Posterior cingulate gyrus (tissue), 11 donors: ENCODE results near the gene CCZ1.
"Not testable (repeated sequence)": the region's sequence is repeated elsewhere in the genome, so short reads cannot be mapped to it uniquely, and the experiment has no call there.

Source experiments
- DNase-seq, 10 donors: peaks; one replicate each; pipeline versions ENCODE4 v3.0.0 to v3.0.0-alpha.2; 2020 to 2021; ENCODE audit warnings: mixed read lengths in 3 of 10
- intact Hi-C: fragments of 100-400 bp; cut with DNase I; formaldehyde crosslinking; loops from one replicate; pipeline ENCODE4 v1.15.1; 2023

CCZ1 gene

DNA sequence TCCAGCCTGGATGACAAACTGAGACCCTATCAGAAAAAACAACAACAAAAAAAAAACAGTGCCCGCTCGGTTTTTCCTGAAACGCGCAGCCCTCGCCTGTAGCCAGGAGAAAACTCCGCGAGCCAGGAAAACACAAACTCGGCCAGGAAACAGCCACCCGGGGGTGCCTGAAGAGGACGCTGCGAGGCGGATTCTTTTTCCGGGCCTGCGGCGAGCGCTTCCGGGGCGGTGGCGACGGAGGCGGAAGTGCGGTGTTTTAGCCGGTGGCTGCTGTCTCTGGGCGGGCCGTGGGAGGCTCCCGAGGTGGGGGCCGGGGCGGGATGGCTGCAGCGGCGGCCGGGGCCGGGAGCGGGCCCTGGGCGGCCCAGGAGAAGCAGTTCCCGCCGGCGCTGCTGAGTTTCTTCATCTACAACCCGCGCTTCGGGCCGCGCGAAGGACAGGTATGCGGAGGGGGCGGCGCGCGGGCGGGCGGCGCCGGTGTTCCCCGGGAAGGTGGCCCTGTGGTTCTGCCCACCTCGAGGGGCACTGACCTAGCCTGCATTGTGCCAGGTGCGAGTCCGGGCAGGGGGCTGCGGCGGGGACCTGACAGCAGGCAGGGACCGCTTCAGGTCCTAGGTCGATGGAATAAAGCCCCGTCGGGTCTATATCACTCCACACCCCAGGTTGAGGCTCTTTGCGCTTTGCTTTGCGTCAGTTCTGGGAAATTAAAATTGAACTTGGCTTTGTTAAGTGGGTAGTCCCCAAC is at the start of gene CCZ1:
Gene CCZ1, plus strand, starts transcription at position 254 of the 745 bp plus-strand sequence. Its CDS starts 67 bp downstream, at position 321.
- peak in 9 of 10 donors; percentile 46 to 96 (median 81) for DNase-seq
- intact Hi-C loops, result not testable (repeated sequence)

DNA sequence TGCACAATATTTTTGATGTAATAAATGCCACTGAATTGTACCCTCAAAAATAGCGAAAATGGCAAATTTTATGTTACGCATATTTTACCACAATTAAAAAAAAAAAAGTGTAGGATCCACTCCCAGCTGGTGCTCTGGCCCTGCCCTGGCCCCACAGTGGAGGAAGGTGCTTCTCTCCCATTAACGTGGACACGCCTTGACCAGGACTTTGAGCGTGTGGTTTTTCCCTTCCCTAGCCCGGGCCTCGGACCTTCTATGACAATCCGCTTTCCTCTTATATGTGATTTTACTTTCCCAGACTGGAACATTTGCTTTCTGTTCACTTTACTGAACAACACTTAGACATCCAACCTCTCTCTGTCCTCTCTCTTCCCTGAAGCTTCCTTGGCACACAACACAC is 47.6 kb upstream of the CCZ1 start:
- intact Hi-C loops, result loop anchor here (10.0 kb wide), 1 partner anchor 744 kb away; the partner anchor contains the start of gene INTS15
- peak in 2 of 10 donors; percentile 17 to 54 for DNase-seq

DNA sequence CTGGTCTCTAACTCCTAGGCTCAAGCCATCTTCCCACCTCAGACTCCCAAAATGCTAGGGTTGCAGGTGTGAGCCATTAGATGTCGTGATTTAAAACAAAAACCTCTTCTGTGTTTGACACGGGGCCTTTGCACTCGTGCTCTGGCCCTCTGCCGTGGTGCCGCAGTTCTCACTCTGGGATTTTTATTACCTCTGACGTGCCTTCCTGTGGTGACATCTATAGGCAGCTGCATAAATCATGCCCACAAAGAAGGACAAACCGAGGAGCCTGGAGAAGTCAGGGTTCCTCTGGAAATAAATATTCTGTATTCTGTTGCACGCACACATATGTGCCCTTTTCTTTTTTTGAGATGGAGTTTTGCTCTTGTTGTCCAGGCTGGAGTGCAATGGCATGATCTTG is 43.8 kb upstream of the CCZ1 start:
- intact Hi-C loops, result loop anchor here (10.0 kb wide), 1 partner anchor 740 kb away; the partner anchor contains the start of gene INTS15

DNA sequence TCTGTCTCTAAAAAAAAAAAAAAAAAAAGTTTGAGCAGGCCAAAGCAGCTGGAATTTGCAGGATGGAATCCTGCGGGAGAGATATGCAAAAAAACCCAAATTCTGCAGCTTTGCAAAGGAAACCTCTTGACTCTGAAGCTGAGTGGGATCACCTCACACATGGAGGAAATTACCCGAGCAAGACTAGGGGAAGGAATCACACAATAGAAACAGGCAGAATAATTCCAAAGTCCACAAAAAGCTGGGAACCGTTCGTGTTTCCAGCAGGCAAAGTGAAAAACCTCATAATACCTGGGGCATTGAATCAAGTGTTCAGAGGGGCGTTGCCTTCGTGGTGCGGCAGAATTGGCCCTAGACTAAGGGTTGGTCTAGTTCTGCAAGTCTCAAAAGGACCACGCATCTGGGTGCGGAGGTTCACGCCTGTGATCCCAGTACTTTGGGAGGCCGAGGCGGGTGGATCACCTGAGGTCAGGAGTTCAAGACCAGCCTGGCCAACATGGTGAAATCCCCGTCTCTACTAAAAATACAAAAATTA is 41.4 kb upstream of the CCZ1 start:
- DNase-seq, result peak in 1 of 10 donors; percentile 44
- intact Hi-C loops, result loop anchor here (10.0 kb wide), 1 partner anchor 738 kb away; the partner anchor contains the start of gene INTS15

More for the DNA sequence above, 43.8 kb upstream of the CCZ1 start:
- DNase-seq, result peak in 3 of 10 donors; percentile 3 to 25 (median 16)

DNA sequence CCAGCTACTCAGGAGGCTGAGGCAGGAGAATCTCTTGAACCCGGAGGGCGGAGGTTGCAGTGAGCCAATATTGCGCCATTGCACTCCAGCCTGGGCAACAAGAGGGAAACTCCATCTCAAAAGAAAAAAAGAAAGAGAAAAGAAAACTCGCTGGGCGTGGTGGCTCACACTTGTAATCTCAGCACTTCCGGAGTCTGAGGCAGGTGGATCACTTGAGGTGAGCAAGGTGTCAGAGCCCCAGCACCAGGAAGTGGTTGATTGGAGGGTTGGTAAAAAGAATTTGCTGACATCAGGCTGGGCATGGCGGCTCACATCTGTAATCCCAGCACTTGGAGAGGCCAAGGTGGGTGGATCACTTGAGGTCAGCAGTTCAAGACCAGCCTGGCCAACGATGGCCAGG is 40.0 kb upstream of the CCZ1 start:
- intact Hi-C loops, result loop anchor here (10.0 kb wide), 1 partner anchor 736 kb away; the partner anchor contains the start of gene INTS15
- DNase-seq, result peak in 1 of 10 donors; percentile 42

DNA sequence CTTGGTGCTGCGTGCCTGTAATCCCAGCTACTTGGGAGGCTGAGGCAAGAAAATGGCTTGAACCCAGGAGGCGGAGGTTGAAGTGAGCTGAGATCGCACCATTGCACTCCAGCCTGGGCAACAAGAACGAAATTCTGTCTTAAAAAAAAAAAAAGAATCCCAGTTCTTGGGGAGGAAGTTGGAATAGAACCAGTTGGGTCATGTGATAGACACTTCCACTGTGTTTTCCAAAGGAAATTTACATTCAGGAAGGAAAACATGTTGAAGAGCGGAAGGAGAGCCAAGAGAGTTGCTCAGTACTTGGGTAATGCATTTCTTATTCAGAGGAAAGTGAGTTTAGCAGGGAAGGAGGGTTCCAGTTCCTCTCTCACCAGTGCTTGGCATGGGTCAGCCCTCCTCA is 37.3 kb upstream of the CCZ1 start:
- intact Hi-C loops, DNase-seq: not testable (repeated sequence)

DNA sequence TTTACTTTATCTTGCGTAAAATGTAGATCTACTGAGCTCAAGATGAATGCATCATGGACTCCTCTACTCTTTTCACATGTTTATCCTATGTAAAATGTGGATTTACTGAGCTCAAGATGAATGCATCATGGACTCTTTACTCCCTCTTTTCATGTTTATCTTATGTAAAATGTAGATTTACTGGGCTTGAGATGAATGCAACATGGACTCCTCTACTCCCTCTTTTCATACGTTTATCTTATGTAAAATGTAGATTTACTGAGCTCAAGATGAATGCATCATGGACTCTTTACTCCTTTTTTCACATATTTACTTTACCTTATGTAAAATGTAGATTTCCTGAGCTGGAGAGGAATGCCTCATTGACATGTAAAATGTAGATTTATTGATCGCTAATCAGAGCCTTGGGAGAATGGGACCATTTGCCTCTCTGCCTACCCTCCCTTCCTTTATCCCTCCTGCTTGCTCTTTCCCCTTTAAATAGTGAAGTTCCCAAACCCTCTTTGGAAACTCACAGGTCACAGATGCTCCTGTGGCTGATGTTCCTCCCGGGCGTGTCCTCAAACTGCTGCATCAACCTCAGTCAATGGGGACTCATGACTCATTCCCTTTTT is 35.7 kb upstream of the CCZ1 start:
- DNase-seq, intact Hi-C loops: not testable (repeated sequence)

DNA sequence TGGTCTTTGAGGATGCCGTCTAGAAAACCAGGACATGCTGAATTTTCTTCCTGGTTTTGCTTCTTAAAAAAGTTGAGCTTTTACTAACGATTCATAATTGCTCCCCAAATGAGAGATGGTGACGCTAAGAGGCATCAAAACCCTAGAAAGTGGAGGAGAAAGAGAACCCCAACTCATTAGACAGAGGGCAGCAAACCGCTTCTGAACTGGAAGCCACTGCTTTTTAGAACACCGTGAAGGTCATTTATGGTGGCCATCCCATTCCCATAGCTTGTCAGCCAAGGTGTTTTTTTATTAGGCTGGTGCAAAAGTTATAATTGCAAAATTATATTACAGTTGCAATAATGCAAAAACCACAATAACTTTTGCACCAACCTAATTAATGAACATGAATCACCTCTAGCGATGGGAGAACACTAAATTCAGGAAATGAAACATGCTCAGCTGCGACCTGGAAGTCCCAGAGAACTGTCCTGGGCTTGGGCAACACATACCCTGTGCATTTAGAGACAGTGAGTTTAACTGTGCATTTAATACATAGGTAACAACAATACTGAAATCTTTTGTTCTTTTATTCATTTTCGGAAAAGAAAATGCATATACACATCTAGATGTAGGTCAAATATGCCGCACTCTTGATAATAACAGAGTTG is 33.1 kb upstream of the CCZ1 start:
- intact Hi-C loops, result not testable (repeated sequence)
- DNase-seq, result peak in 2 of 10 donors; percentile 30 to 37

DNA sequence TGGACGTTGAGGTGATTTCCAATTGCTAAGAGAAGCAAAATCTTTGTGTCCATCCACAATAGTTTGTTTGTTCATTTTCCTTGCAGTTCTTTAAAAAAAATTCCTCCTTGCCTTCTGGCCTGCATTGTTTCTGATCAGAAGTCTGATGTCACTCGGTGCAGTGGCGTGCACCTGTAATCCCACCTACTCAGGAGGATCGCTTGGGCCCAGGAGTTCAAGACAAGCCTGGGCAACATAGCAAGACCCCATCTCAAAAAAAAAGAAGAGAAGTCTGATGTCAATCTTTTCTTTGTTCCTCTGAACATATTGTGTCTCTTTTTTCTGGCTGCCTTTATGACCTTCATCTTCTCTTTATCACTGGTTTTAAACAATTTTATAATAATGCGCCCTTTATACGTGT is 31.5 kb upstream of the CCZ1 start:
- peak in 1 of 10 donors; percentile 32 for DNase-seq

DNA sequence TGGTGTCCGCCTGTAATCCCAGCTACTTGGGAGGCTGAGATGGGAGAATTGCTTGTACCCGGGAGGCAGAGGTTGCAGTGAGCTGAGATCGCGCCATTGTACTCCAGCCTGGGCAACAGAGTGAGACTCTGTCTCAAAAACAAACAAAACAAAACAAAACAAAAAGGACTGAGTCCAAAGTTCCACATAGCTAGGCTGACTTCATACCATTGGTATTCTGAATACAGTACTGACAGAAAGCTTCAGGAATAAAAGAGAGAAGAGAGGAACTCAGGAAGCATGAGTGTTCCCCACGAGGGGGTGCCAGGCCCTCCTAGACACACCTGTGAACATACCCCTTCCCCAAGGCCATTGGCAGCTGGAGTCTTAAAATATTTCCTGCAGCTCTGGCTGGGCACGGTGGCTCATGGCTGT is 29.6 kb upstream of the CCZ1 start:
- intact Hi-C loops, result not testable (repeated sequence)
- DNase-seq, result peak in 1 of 10 donors; percentile 11

More for the DNA sequence above, 31.5 kb upstream of the CCZ1 start:
- intact Hi-C loops, result no loop called here

DNA sequence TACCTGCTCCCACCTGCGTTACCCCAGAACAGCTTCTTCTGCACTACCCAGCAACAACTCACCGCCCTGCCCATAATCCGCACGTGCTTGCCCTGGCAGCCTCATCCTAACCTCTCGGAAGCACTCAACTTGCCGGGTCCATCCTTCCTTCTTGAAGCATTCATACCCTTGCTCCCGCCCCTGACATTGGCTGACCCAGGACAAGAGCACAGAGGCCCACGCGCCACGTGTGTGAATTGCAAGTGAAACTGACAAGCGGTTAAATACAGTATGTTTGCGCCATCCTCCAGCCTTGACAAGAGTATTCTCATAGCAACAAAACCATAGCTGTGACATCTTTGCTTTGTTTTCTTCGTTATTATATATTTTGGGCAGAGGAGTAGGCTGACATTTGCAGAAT is 28.8 kb upstream of the CCZ1 start:
- peak in 1 of 10 donors; percentile 73 for DNase-seq
- intact Hi-C loops, result no loop called here

DNA sequence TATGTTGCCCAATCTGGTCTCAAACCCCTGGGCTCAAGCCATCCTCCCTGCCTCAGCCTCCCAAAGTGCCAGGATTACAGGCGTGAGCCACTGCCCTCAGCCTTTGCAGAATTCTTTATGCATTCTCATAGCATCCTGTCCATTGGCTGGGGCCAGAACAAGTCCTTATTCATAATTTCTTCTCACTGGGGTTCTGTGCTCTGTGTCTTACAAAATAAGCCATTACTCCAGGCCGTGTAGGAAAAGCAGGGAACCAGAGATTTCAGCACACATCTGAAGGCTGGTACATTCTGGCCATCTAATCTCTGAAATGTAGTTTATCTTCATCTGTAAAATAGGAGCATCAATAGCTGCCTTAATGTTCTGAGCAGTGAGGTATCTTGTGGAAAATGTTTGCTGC is 28.2 kb upstream of the CCZ1 start:
- DNase-seq, result no peak
- intact Hi-C loops, result no loop called here

DNA sequence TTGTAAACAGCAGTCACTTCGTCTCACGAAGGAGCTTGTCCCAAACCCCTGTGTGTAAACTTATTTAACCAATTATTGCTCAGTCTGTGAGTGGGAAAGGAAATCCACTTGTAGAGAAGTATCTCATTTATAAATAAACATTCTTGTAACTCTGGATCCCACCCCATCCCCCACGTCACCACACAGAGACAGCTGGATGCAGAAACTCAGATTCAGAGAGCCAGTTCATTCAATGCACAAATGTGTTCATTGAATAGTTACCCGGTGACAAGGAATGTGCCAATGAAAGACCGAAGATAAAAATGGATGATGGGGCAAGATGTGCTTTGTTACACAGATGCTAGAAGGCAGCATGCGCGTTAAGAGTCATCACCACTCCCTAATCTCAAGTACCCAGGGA is 26.2 kb upstream of the CCZ1 start:
- DNase-seq, result peak in 3 of 10 donors; percentile 36 to 51 (median 40)
- intact Hi-C loops, result no loop called here

DNA sequence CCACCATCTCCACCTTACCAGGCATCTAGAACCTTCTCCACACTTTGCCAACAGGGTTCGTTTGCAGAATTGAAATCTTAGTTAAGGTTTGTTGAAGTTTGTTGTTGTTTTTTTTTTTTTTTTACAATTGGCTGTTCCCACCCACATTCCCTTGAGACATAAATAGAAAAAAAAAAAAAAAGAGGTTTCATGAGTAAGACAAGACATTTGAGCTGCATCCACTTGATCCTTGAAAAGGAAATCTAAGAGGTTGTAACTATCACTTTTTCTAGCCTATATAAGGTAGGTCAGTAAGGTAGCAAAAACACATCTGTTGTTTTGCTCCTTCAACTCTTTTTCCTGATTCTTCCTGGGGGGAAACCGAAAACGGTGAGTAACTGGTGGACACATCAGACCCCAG is 18.9 kb upstream of the CCZ1 start:
- DNase-seq, intact Hi-C loops: not testable (repeated sequence)

DNA sequence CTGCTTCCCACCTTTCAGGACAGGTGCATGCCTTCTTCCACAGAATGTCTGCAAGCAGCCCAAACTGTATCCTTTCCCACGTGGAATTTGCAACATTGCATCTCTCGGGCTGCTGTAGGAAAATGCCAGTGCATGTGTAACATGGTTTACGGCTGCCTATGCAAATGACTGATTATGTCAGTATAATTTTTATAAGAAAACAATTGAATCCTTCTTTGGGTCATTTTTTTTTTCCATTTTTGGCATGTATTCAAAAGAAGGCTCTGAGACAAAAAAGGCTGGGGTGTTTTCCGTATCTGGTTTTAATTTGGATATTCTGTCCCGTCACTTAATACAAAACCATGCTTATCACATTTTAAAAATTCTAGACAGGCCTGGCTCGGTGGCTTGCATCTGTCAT is 18.4 kb upstream of the CCZ1 start:
- DNase-seq, intact Hi-C loops: not testable (repeated sequence)

DNA sequence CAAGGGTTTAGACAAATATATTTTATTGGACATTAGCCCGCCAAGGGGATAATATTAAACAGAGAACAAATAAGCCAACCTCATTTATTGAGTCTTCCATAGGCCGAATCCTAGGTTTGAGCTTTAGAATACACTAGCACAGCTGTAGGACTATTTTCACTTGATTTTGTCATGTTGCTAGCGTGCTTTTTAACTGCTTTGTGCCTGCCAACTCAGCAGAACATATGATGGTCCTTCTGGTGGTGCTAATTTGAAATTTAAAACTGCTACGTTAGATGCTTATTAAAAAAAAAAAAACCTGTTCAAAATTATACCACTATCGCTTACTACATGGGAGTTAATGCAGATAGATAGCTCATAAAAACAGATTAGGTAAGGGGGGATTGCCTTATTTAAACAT is 14.1 kb upstream of the CCZ1 start:
- intact Hi-C loops, DNase-seq: not testable (repeated sequence)

DNA sequence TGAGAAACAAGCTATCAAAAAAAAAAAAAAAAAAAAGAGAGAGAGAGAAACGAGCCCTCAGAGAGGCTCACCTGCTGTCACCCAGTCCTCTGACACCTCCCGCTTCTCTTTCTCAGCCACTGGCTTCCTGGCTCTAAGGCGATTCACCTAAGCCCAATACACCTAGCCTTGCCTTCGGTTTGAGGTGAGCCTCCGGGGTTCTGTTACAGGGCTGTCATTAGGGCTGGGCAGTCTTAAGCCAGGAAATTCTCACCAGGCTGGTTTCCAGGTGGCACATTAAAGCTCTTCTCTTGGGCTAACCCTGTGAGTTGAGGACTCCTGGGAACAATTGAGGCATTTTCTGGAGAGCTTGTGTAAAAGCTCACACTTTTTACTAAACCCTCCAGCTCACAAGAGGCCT is 10.5 kb upstream of the CCZ1 start:
- intact Hi-C loops, DNase-seq: not testable (repeated sequence)

DNA sequence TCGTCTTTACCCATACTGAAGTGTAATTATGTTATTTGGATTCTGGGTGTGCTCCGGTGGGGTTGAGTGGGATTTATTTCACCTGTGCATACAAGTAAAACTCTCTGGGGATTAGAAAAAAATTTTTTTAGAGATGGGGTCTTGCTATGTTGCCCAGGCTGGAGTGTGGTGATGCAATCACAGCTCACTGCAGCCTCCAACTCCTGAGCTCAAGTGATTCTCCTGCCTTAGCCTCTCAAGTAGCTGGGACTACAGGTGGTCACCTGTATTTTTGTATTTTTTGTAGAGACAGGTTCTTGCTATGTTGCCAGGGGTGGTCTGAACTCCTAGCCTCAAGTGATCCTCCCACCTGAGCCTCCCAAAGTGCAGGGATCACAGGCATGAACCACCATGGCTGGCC is 8.3 kb upstream of the CCZ1 start:
- intact Hi-C loops, DNase-seq: not testable (repeated sequence)

DNA sequence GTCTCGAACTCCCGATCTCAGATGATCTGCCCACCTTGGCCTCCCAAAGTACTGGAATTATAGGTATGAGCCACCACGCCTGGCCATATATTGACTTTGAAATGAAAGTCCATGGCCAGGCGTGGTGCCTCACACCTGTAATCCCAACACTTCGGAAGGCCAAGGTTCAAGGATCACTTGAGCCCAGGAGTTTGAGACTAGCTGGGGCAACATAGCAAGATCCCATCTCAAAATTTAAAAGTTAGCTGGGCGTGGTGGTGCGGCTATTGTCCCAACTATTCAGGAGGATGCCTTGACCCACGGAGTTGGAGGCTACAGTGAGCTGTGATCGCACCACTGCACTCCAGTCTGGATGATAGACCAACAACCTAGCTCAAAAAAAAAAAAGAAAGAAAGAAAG is 6.0 kb upstream of the CCZ1 start:
- intact Hi-C loops, result no loop called here
- no peak for DNase-seq

DNA sequence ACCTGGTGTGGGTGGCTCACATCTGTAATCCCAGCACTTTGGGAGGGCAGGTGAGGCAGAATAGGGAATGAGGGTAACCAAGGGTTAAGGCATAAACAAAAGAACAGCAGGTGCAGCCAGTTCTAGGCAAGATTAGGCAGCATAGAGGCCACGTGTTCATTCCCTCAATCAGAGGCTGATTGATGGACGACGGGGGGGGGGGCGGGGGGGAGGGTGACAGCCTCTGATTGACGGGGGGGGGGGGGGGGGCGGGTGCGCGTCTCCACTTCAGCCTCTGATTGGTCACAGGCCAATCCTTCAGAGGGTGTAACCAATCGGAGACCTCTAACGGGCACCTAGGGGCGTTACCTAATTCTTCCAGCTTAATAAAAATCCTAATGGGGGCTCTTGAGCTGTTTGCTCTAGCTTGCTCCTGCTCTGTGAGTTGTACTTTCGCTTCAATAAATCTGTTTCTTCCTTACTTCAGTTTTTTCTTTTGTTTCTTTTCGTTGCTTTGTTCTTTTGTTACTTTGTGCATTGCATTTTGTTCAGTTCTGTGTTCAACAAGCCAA is 1.1 kb upstream of the CCZ1 start:
- intact Hi-C loops, DNase-seq: not testable (repeated sequence)
